MM.1S (cell line): ENCODE measurements around the gene MAPK11.

Experiments
- DNase-seq: peaks from one replicate; pipeline ENCODE4 v3.0.0-alpha.2; 2015
- H2AFZ ChIP-seq: fragments of 300-600 bp; sonication (generic); 2 replicates; pipeline ENCODE4 v1.6.0; 2016; ENCODE audit warnings: antibody characterized with exemption, low read length
- H3F3A ChIP-seq: fragments of 300-600 bp; sonication (generic); 2 replicates; pipeline ENCODE4 v1.6.1; 2016; ENCODE audit warnings: mild to moderate bottlenecking, antibody characterized with exemption, low read length, moderate library complexity, mixed read lengths; ENCODE audit not compliant: insufficient read depth
- H3K27ac ChIP-seq: fragments of 300-600 bp; sonication (generic); 2 replicates; pipeline ENCODE4 v1.5.1; 2016; ENCODE audit warnings: mild to moderate bottlenecking, low read length
- H3K27me3 ChIP-seq: fragments of 300-600 bp; sonication (generic); replicated peaks from 2 replicates; pipeline ENCODE4 v1.6.0; 2016; ENCODE audit warnings: low read length; ENCODE audit not compliant: insufficient read depth
- H3K36me3 ChIP-seq: fragments of 300-600 bp; sonication (generic); replicated peaks from 2 replicates; pipeline ENCODE4 v1.6.1; 2016; ENCODE audit warnings: mild to moderate bottlenecking, low read length, mixed read lengths; ENCODE audit not compliant: insufficient read depth
- H3K4me1 ChIP-seq: fragments of 300-600 bp; sonication (generic); 2 replicates; pipeline ENCODE4 v1.6.1; 2016; ENCODE audit warnings: low read length, mixed read lengths
- H3K4me2 ChIP-seq: fragments of 300-600 bp; sonication (generic); 2 replicates; pipeline ENCODE4 v1.6.0; 2016; ENCODE audit warnings: low read depth, low read length
- H3K4me3 ChIP-seq: fragments of 300-600 bp; sonication (generic); 2 replicates; pipeline ENCODE4 v1.5.1; 2016; ENCODE audit warnings: low read length, mixed read lengths
- H3K79me2 ChIP-seq: fragments of 300-600 bp; sonication (generic); 2 replicates; pipeline ENCODE4 v1.6.1; 2016; ENCODE audit warnings: mixed run types, low read length, mixed read lengths
- H3K9ac ChIP-seq: fragments of 300-600 bp; sonication (generic); 2 replicates; pipeline ENCODE4 v1.6.1; 2016; ENCODE audit warnings: low read length, mixed read lengths
- H3K9me2 ChIP-seq: fragments of 300-600 bp; sonication (generic); replicated peaks from 2 replicates; pipeline ENCODE4 v1.6.1; 2016; ENCODE audit warnings: mild to moderate bottlenecking, low read length, mixed read lengths; ENCODE audit not compliant: insufficient read depth
- H3K9me3 ChIP-seq: fragments of 300-600 bp; sonication (generic); replicated peaks from 2 replicates; pipeline ENCODE4 v1.6.1; 2016; ENCODE audit warnings: mild to moderate bottlenecking, low read length, mixed read lengths; ENCODE audit not compliant: insufficient read depth
- H4K20me1 ChIP-seq: fragments of 300-600 bp; sonication (generic); 2 replicates; pipeline ENCODE4 v1.6.1; 2016; ENCODE audit warnings: mild to moderate bottlenecking, low read length, moderate library complexity, mixed read lengths; ENCODE audit not compliant: insufficient read depth
- EZH2 ChIP-seq: fragments of 300-600 bp; sonication (generic); optimal IDR thresholded peaks from 2 replicates; pipeline ENCODE3; 2017; ENCODE audit warnings: low read depth, mild to moderate bottlenecking, antibody characterized with exemption, low read length, mixed read lengths
- EZH2phosphoT487 ChIP-seq: fragments of 300-600 bp; sonication (generic); IDR thresholded peaks from 2 replicates; pipeline ENCODE4 v1.6.1; 2018; ENCODE audit warnings: antibody characterized with exemption, low read length
- TF ChIP-seq, protein P1 (sequence below): fragments of 300-600 bp; sonication (generic); IDR thresholded peaks from 2 replicates; pipeline ENCODE4 v1.5.1; 2016; ENCODE audit warnings: antibody characterized with exemption, low read length, mixed read lengths

The MAPK11 gene

DNA sequence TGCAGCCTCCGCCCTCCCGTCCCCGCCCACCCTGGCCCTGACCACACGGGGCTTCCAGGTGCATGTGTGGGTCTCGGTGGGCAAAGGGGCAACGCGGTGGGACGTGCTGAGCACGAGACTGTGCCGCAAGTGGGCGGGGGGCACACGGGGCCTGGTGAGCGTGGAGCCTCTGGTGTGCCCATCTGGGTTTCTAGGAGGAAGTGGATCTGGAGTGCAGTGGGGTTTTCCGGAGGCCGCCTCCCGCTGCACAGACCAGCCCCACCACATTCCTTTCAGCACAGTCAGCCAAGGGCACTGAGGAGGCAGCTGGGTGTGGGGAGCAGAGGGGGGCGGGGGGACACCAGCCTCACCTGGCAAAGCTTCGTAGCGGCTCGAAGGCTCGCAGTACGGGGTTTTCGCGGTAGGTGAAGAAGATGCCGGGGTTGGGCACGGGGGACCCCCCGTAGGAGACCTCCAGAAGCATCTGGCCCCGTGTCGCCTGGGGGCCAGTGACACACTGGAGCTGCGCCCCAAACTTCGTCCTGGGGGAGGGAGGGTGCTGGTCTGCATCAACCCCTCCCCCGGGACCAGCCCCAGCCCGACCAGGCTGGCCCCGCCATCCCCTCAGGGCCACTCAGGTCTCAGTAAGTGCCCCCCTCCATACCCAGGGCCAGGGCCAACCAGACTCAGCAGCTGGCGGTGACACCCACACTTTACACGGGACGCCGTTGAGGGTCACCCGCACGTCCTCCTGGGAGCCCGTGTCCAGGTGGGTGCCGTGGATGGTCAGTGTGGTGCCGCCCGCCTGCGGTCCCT, 12.4 kb upstream of the MAPK11 start:
- Histone ChIP-seq H3K4me2 (no peak overlapping the region), H3K4me1 (no peaks in the 10 kb centered on the region), H3K4me3 (no peak overlapping the region), H4K20me1 (no peaks in the 10 kb centered on the region), H3K9ac (no peak overlapping the region), H3K27ac (no peak overlapping the region), H3K27me3 (no peaks in the 10 kb centered on the region), H3K36me3 (no peaks in the 10 kb centered on the region), H3K9me3 (no peaks in the 10 kb centered on the region), H3K9me2 (no peaks in the 10 kb centered on the region), H3F3A (no peaks in the 10 kb centered on the region), H3K79me2 (no peaks in the 10 kb centered on the region), H2AFZ (no peak overlapping the region)
- no peak for DNase-seq
- TF ChIP-seq EZH2 (no peak), EZH2phosphoT487 (no peak)
- TF ChIP-seq, protein P1, sequence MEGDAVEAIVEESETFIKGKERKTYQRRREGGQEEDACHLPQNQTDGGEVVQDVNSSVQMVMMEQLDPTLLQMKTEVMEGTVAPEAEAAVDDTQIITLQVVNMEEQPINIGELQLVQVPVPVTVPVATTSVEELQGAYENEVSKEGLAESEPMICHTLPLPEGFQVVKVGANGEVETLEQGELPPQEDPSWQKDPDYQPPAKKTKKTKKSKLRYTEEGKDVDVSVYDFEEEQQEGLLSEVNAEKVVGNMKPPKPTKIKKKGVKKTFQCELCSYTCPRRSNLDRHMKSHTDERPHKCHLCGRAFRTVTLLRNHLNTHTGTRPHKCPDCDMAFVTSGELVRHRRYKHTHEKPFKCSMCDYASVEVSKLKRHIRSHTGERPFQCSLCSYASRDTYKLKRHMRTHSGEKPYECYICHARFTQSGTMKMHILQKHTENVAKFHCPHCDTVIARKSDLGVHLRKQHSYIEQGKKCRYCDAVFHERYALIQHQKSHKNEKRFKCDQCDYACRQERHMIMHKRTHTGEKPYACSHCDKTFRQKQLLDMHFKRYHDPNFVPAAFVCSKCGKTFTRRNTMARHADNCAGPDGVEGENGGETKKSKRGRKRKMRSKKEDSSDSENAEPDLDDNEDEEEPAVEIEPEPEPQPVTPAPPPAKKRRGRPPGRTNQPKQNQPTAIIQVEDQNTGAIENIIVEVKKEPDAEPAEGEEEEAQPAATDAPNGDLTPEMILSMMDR = no peak

DNA sequence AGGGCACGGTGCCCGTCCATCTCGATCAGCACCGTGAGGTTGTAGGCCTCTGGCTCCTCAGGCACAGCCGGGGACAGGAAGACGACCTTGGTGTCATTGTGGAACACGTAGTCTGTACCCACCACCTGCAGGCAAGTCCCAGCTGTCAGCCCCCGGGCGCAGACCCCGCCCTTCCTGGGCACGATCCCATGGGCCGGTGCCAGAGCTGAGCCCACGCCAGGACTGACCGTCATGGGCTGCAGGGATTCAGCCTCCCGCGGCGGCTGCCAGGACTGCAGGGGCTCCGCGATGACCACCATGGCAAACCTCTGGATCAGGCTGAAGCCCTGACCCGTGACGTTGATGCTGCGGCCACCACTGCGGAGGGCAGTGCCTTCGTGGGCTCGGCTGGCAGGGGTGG, 11.8 kb upstream of the MAPK11 start:
- Histone ChIP-seq H3K27me3 (no peaks in the 10 kb centered on the region), H3F3A (no peaks in the 10 kb centered on the region), H3K9ac (no peak overlapping the region), H3K79me2 (no peaks in the 10 kb centered on the region), H3K36me3 (no peaks in the 10 kb centered on the region), H3K27ac (no peak overlapping the region), H3K9me2 (no peaks in the 10 kb centered on the region), H3K4me1 (no peaks in the 10 kb centered on the region), H2AFZ (no peak overlapping the region), H3K9me3 (no peaks in the 10 kb centered on the region), H3K4me3 (no peak overlapping the region), H4K20me1 (no peaks in the 10 kb centered on the region), H3K4me2 (no peak overlapping the region)
- no peak for TF ChIP-seq EZH2phosphoT487
- TF ChIP-seq EZH2 = no peak
- TF ChIP-seq, protein P1 = no peak
- DNase-seq = no peak

DNA sequence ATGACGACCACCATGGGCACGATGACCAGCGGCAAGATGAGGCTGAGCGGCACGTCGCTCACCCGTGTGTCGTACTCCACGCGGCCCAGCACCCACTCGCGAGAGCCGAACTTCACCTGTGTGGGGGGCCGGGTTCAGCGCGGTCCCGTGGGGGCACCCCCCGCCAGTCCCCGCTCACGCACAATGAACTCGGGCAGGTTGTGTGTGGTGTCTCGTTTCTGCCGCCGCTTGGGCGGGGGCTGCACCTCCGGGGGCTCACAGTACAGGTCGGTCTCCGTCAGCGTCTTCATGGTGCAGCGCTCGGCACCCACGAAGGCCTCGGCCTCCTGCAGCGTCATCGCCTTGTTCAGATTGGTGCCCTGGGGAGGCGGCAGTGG, 11.2 kb upstream of the MAPK11 start:
- H3K4me3 ChIP-seq = no peak overlapping the region
- H3K27ac ChIP-seq = no peak overlapping the region
- no peaks in the 10 kb centered on the region for H4K20me1 ChIP-seq
- no peak overlapping the region for H3K9ac ChIP-seq
- H3K9me3 ChIP-seq = no peaks in the 10 kb centered on the region
- H3K79me2 ChIP-seq = no peaks in the 10 kb centered on the region
- H3K9me2 ChIP-seq = no peaks in the 10 kb centered on the region
- TF ChIP-seq EZH2phosphoT487 = no peak
- no peak for TF ChIP-seq EZH2
- TF ChIP-seq, protein P1 = no peak
- H3K27me3 ChIP-seq = no peaks in the 10 kb centered on the region
- no peaks in the 10 kb centered on the region for H3K36me3 ChIP-seq
- peaks cover 4% of the 10 kb centered on the region; the same call in 1 of the 2 replicates for H3F3A ChIP-seq
- H3K4me2 ChIP-seq = no peak overlapping the region
- H3K4me1 ChIP-seq = 0 out of 2 replicates have a peak, but pooled peaks cover 4% of the 10 kb centered on the region
- no peak overlapping the region for H2AFZ ChIP-seq
- DNase-seq = no peak
